NCI-H2107 treated with DMSO at 0.1 percent for 48 hours (cell line): ENCODE measurements around the gene SLC8A3.

Experiments
- DNase-seq: peaks from one replicate; lab custom pipeline; 2025; ENCODE audit not compliant: unreplicated experiment; lab: John Stamatoyannopoulos, UW

SLC8A3 gene

DNA sequence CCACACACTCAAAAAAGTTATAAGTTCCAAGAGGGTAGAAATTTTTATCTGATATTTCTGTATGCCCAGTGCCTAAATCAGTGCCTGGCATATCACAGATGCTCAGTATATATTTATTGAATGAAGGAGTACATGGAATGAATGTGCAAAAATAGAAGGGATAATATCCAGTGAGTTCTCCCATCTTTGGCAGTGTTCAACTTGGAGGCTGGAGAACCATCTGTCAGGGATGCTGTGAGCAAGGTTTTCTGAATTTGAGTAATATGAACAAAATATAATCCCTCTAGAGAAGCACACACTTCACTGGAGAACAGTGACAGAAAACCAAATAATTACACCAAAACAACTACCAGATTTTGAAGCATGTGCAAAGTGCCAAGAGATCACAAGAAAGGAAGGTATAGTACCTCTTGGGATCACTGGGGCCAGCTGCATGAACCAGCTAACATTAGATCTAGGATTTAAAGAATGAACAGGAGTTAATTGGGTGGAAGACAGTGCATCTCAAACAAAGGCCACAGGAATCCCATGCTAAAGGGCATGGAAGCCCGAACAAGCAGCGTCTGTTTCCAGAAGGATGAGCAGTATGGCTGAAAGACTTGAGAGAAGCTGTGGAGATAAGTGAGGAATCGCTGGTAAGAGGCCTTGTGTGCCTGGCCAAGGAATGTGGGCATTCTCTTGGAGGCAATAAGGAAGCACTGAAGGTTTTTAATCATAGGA lies 11.5 kb downstream of the SLC8A3 start:
- no peak for DNase-seq

DNA sequence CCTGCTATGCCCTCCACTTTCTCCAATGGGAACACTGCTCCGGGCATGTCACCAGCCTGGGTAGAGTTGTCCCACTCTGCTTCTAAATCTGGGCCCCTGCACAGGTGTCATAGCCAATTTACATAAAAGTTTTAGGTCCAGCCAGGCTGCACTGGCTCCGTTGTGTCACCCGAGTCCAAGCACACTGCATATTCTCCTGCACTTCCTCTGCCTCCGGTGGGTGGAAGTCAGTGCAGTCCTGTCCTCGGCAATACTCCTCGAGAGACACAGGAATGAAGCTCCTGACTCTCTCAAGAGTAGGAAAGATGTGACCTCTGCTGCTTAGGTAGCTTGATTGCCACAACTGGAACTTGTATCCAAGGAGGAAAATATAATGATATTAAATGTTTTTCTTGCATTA lies 15.2 kb downstream of the SLC8A3 start:
- DNase-seq = no peak

DNA sequence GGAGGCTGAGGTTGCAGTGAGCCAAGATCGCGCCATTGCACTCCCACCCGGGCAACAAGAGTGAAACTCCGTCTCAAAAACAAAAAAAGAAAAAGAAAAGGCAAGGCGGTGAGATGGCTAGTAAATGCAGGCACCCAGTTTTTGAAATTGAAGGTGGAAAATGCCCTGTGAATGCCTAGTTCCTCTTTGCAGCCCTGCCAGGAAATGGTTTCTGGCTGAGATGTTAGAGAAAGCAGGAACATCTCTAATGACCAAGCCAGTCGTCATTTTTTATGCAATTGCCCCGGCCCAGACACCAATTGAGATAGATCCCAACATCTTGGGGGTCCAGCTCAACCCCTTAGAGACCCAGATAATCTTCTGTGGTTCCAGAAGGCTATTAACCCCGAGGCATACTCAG lies 17.0 kb downstream of the SLC8A3 start:
- no peak for DNase-seq

DNA sequence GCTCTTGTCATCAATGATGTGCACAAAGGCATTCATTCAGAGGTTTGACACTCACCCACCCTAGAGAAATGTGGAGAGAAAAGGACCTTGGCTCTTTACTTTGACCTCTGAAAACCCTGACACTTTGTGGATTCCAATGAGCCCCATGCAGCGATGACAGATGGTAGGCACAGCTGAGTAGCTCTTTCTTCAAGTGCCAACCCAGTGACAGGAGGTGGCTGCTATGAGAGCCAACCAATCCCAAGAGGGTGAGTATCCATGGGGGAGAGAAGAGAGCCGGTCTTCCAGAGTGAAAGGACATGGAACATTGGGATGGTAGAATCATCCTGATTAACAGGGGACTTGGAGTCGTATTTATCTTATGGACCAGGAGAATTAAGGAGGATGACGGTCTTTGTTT lies 17.8 kb downstream of the SLC8A3 start:
- DNase-seq = no peak

DNA sequence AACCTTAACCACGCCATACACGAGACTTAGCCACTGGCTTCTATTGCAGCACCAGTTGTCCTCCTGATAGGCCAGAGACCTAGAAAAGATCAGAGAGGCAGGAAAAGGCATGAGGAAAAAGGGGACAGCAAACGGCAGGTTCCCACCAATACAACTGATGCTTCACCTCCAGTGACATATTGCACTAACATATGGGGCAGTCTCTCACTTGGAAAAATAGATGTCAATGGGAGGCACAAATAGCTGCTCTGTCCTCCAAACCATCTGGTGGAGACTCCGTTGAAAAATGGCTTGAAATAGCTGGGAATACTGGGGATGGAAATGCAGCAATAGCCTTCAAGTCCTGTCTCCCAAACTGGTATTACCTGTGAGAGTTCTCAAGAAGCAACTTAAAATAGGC lies 20.3 kb downstream of the SLC8A3 start:
- DNase-seq = no peak

DNA sequence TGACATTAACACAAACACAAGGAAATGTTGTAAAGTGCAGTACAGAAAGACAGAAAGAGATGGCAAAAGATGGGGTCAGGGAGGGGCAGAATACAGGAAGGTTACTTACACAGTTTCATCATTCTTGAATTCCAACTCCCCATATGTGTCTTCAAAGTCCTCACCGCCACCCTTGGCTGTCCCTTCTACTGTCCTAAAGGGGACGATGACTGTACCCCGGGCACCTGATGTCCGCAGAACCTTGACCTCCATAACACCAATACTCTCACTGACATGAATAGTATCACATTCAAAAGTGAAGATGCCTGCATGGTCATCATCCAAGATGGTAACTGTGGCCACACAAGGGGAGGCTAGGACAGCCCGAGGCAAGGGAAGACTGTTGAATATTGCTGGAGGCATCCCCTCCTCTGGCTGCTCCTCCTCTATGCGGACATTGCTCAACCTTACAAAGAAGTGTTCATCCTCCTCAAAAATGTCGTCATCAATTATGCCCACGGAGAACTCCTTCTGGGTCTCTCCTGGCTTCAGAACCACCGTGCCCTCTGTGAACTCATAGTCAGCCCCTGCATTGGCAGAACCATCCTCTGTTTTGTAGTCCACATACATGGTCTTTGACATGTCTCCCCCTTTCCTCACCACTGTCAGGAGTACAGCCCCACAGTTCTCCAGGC lies 22.1 kb downstream of the SLC8A3 start:
- DNase-seq = no peak

DNA sequence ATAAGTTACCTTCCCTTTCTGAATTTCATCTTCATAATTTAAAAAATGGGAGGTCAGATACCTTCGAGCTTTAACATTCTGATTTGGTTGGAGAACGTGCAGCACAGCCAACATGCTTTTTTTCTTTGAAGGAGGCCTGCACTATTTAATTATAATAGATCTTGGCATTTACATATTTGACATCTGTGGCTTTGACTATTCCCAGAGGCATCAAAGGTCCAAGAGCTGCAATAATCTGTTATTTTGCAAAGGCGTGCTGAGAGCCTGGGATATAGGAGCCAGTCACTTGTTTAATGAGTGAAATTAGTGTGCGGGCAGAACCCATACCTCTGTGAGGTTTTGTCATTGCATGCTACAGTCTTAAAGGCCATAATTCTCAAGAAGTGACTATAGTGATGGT lies 26.4 kb downstream of the SLC8A3 start:
- no peak for DNase-seq

DNA sequence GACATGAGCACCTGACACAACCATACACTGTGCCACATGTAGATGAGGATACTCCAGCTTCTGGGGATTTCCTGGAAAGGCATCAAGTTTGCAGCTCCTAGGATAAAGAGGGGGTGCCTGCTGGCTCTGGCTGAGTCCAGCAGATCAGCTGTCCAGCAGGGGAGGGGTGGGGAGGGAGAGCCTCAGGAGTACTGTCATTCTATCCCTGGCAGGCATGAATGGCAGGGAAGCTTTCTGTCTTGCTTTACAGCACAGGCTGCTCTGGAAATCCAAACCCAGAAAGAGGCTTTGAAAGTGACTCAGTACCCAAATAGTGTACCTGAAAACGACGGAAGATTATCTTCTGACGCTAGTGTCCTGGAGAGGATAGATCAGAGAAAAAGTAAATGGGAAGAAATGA lies 32.2 kb downstream of the SLC8A3 start:
- DNase-seq = no peak

DNA sequence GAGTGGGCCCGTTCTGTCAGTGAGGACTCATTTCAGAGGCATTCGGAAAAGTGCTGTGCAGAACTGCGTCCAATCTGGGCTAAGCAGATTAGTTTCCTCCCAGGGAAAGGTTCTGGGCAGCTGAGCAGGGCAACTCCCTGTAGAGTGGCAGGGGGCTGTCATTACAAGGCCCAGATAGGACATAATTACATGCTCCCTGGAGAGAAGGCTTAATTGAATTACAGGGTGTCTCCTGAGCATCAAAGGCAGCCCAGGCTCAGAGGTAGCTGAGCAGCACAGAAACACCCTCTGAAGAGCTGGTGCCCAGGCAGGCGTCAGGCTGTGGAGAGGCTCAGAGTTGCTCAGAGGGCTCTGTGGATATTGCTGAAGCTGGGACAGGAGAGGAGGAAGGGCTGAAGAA lies 36.0 kb downstream of the SLC8A3 start:
- no peak for DNase-seq

DNA sequence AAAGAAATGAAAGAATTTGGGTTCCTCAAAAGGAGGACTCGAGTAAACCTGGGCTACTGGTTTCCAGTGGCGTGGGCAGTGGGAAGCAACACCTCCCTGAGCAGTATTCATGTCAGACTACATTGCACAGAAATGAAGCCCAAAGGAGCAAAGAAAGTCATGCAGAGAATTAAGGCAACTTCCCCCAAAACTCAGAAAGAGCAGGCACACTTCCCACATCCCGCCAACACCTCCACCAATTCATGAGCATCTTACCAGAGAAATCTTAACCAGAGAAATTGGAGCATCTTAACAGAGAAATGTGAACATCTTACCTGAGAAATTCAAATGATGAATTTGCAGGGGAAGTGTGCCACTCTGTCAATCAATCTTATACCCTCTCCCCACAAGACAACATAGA lies 36.7 kb downstream of the SLC8A3 start:
- DNase-seq = no peak

DNA sequence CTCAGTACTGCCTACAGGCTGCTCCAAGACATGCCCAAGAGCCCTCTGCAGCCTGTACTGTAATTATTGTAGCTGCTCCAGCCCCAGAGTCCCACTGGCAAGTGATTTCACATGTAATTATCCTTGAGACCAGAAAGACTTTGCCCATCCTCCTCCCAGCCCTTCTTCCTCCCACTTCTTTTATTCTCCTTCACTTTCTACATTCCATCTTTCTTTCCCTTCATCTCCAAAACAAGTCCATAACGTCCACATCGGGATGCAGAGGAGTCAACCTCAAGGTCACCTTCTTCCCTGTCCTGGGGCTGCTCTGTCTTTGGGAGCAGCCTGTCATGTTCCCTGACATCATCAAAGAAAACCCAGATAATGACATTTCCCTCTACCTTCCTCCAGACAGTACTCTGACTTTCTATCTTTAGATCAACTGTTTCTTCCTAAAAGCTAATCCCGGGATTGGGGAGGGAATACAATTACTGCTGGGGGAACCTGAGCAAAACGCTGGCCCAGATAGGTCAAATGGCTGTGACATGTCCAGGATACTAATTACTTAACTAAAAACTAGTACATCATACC lies 39.1 kb downstream of the SLC8A3 start:
- DNase-seq = no peak

DNA sequence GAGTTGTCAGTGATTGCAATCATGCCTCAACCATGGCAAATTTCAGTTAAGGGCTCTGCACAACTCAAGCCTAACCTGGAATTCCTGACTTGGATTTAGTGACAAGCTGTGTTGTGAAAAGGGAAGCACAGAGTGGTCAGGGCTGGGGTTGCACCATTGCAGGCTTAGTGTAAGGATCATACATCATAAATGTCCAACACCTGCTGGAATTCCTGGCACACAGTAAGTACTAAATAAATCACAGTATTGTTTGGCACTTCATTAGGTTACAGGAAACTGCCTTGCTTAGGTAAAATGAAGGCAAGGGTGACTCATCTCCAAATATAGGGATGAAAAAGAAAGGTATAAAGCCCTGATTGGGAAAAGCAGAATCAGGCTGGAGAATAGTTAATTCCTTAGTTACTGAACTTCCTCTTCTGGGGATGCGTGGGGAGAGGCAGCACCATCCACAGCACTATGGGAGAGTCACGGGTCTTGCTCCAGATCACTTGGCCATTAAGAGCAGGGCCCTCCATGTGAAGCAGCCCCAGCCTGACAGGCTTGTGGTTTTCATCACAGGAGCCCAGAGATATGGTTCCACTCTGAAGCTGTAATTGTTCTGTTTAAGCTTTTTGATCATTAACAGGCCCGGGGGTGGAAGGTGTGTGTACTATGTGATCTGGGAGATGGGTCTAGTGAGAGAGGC lies 39.7 kb downstream of the SLC8A3 start:
- no peak for DNase-seq

DNA sequence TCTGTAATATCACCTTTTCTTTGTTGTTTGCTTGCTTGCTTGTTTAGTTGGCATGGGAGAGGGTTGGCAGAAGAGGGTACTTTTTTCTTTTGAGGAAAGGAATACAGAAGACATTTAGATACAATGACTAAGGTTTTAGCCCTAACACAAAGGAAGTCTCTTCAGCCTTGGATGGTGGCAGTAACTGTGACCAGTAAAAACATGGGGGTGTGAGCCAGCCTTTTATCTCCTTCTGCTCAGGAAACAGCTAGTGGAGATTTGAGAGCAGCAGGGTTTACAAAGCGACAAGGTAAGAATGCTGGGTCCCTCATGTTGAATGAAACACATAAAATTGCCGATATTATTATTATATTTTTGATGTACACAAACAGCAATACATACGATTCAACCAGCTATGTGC lies 40.4 kb downstream of the SLC8A3 start:
- no peak for DNase-seq

DNA sequence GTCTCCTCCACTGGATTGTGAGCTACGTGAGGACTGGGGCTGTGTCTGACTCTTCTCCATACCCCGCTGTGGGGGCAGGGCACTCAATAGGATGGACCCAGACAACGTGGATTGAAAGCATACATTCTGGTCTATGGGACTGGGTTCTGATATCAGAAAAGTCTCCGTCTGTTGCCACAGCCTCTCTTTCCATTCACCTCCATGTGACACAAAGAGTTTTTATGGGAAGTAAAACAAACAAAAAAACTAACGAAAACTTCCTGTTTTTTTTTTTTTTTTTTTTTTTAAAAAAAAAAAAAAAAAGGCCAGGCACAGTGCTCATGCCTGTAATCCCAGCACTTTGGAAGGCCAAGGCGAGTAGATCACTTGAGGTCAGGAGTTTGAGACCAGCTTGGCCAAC lies 44.7 kb downstream of the SLC8A3 start:
- DNase-seq = no peak

DNA sequence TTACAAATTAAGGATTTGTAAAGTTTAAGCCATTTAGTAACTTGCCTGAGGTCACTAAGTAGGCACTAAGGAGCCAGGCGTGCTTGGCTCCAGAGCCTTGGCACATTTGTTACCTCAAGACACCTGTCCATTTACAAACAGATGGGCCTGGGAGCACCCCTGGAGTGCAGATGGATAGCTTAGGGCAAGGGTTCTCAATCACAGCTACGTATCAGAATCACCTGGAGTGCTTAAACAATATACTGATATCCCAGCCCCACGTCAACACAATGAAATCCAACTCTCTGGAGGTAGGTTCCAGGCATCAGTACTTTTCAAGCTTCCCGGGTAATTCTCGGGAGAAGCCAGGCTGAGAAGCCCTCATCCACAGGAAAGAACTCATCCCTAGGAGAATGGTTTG lies 45.4 kb downstream of the SLC8A3 start:
- no peak for DNase-seq

DNA sequence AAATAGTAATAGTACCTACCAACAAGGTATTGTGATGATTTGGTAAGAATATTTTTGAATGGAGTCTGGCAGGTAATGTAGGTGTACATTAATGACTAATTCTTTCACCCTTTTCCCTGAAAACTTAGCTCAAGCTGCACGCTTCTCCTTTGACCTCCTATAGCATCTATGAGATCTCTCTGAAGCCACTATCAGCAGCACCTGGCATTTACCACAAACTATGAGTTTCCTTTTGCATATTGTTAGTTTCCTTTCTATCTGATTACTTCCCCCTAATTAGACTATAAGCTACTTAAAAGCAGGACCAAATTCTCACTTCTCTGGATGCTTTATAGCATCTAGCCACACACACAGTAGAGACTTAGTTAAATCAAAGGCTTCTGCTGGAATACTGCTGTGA lies 48.1 kb downstream of the SLC8A3 start:
- DNase-seq = no peak

DNA sequence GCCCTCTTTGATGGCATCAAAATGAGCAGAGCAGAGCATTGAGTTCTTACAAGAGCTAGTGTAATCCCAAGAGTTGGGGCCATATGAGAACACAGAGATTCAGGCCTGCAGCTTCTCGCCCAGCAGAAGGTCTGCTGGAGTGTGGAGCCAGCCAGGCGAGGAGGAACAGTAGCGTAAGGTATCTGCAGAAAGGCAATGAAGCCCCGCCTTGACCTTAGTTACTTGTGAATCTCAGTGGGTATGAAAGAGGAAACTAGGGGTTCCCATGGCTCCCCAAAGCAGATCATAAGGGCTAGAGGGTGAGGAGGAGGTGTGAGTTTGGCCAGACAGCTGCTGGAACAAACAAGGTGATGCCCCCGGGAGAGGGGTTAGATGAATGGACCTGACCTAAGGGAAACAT lies 49.4 kb downstream of the SLC8A3 start:
- DNase-seq = no peak

DNA sequence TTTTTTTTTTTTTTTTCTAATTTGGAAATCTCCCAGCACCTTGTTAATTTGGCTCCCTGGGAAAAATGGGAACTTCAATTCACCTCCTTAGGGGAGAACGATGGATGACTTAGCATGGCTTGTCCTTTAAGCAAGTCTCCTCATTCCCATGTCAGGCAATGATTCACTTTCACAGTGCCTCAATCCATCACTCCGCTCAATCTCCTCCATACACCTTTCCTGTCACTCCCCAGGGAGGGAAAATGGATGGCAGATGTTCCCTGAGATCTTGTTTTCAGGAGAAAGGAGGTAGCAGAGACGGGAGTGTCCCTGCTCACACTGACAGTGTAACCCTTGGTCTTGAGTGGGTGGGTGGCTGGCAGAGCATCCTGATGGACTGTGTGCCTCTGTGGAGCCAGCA lies 51.0 kb downstream of the SLC8A3 start:
- DNase-seq = no peak

DNA sequence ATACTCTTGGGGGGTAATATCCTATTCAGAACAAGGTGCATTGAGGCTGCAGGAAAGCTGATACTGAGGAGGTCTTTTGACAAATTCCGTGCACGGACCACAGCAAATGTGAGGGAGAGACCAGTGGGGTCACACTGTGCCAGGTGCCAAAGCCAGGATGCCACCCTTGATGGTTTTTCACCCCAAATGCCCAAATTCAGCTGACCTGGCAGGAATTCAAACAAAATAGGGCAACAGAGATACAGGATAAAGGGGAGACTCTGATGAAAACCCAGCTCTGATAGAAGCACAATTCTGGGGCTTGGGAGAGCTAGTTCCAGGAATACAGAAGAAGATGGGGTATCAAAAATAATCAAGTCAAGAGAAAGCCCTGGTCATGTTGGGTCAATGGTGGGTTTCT lies 55.3 kb downstream of the SLC8A3 start:
- DNase-seq = no peak

DNA sequence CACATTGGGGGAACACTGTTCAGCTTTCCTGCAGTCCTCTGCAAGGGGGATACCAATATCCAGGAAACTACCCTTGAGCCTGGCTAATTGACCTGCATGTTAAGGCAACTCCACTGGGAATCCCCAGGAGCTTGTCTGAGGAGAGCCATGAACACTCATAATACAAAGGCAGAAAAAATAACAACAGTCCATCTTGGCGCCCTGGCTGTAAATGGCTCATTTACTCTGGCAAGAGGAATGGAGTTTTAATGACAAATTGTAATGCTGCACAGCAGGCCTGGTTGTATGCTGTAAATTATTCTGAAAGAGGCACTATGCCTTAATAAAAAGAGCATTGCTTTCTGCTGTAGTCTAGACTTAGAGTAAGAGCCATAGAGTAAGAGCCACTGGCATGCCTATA lies 58.3 kb downstream of the SLC8A3 start:
- DNase-seq = peak; percentile 83

DNA sequence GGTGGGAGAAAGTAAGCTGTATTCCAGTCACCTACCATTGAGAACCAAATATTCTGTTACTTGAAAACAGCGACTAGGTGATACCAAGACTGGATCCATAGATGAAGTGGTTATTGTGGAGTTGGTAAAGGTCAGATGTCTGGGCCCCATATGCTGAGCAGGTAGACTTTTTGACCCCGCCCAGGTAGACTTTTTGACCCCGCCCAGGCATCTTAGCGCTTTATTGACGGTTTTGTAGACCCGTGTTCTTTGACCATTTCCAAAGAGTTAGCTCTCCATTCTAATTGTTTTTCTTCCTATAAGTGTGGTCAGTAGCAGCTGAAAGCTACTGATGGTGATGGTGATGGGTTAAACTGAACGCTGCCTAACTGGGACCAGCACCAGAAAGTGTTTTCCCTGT lies 61.6 kb downstream of the SLC8A3 start:
- DNase-seq = no peak

DNA sequence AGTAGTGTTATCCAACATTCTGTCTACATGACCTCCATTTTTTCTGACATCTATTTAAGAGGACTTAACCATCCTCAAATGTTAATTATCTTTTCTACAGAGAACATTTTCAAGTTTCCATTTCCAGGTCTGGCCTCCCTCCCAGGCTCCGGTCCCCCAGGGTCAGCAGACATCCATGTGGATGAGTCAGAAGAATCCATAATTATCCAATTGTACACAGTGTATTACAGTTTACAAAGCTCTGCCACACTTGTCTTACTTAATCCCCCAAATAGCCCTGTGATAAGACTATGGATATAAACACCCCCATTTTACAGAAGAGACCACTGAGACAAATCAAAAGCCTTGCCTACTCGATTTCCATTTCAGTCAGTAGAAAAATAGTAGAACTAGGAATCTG lies 65.0 kb downstream of the SLC8A3 start:
- no peak for DNase-seq
